Measurements from ENCODE around the gene KRTAP4-12.

DNA sequence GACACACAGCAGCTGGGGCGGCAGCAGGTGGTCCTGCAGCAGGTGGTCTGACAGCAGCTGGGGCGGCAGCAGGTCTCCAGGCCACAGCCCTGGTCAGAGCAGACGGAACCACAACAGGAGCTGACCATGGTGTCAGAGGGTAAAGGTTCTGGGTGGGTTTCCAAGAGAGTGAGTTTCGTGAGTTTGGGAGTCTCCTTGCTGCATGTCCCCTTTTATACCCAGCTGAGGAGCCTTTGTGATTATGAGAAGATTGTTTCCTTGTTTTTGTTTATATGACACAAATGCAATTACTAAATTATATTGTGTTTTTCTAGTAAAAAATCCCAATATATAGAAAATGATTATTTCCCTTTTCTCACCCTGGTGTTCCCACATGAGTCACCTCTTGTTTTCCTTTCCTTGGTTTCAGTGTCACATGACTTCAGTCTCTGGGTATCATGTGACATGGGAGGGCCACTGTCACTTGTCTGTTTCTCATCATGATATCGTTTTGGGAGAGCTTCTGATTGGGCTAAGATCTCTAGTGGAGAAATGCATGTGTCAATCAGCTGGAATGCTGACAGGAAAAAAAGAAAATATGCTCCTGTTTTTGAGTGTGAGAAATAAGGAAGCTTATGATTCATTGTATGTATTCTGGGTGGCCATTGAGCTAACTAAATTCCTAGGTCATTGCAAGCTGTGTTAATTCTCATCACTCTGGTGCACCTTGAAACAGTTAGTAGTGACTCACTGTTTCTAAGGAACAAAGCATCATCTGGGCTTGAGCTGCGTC is 16.6 kb upstream of the KRTAP4-12 start, which contains the start of gene KRTAP4-6:
- TF ChIP-seq, protein P1, sequence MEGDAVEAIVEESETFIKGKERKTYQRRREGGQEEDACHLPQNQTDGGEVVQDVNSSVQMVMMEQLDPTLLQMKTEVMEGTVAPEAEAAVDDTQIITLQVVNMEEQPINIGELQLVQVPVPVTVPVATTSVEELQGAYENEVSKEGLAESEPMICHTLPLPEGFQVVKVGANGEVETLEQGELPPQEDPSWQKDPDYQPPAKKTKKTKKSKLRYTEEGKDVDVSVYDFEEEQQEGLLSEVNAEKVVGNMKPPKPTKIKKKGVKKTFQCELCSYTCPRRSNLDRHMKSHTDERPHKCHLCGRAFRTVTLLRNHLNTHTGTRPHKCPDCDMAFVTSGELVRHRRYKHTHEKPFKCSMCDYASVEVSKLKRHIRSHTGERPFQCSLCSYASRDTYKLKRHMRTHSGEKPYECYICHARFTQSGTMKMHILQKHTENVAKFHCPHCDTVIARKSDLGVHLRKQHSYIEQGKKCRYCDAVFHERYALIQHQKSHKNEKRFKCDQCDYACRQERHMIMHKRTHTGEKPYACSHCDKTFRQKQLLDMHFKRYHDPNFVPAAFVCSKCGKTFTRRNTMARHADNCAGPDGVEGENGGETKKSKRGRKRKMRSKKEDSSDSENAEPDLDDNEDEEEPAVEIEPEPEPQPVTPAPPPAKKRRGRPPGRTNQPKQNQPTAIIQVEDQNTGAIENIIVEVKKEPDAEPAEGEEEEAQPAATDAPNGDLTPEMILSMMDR (optimal IDR thresholded peaks at IDR 0.05 in 1 of 3, IDR thresholded peaks at IDR 0.05 in 1 of 3, conservative IDR thresholded peaks at IDR 0.05 in 1 of 3; ENCODE audit: extremely low read depth in 1 of 3, insufficient read depth in 2 of 3, low read length in 3 of 3), result no peak
- no peak for TF ChIP-seq EZH2 (IDR thresholded peaks at IDR 0.05; ENCODE audit: low read length)
